HG02798 (cell line): ENCODE measurements around the gene METTL26.

ENCODE experiments used
- ATAC-seq: cut with Tn5 transposase; IDR thresholded peaks from one replicate; pipeline ENCODE4 v1.9.1; 2021; ENCODE audit warnings: mild to moderate bottlenecking; ENCODE audit not compliant: unreplicated experiment, poor library complexity

METTL26 gene

DNA sequence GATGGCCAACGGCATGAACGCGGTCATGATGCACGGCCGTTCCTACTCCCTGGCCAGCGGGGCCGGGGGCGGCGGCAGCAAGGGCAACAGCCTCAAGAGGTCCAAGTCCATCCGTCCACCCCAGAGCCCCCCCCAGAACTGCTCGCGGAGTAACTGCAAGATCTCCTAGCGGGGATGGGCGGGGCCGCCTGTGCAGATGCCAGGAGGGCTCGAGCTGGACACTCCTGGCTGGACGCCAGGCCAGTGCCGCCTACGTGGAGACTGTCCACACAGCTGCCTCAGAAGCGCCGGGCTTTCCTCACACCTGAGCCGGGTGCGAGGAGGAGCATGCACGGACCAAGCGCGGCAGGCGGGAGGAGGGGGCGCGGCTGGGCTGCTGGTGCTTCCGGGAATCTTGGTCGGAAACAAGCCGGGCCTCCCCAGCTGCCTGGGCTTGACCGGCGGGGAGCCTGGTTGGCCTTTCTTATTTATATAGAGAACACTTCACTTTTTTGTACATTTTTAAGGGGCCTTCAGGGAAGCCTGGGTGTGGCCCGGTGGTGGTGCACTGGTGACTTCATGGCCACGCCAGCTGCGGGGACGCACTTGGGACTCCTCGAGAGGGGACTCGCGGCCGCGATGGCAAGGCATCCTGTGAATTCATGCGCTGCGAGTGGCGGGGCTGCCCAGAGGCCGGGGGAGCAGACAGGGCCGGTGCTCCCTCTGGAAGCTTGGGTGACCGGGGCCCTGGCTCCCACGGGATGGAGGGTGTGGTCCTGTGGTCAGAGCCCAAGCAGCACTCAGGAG lies 8.5 kb downstream of the METTL26 start:
- ATAC-seq: no peak

DNA sequence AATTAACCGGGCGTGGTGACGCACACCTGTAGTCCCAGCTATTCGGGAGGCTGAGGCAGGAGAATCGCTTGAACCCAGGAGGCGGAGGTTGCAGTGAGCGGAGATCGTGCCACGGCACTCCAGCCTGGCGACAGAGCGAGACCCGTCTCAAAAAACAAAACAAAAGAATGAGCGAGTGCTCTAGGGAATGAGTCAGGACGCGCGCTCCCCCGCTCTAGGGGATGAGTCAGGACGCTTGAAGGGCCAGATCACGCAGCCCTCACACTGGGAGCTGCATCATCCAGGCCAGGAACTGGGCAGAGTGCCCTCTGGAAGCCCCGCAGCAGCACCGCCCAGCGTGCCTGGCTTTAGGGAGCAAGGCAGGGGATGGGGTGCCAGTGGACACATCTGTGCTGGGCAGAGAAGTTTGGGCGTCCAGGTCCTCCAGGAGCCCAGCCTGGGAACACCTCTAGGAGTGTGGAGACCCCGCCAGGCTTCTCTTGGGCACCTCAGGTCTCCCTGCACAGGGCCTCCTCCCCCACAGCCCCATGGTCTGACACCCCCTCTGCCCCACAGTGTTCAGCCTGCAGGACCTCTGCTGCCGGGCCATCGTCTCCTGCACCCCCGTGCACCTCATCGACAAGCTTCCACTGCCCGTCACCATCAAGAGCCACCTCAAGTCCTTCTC lies 9.2 kb downstream of the METTL26 start:
- ATAC-seq: no peak

DNA sequence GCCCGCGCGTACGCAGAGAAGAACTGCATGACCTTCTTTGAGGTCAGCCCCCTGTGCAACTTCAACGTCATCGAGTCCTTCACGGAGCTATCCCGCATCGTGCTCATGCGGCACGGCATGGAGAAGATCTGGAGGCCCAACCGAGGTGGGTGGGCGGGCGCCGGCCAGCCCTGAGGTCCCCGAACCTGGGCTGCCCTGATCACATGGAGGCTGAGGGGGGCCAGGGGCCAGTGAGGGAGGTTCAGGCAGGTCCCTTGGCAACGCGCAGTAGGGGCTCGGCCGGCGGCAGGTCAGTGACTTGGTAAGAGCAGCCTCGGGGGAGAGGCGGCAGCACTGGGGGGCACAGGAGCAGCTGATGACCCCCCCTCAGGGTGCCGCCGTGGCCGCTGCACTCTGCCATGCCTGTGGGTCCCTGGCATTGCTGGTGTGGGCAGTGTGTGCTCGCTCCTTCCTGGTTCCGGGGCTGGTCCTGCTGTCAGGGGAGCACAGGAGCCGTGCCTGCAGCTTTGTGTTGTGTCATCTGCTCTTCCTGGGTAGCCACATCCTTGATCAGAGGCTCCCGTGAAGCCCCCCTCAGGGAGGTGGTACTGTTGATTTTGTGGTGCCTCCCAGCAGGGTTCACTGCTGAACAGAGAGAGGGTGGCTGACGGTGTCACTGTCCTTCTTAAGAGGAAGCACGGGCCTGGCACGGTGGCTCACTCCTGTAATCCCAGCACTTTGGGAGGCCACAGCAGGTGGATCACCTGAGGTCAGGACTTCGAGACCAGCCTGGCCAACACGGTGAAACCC lies 9.9 kb downstream of the METTL26 start:
- ATAC-seq: no peak

DNA sequence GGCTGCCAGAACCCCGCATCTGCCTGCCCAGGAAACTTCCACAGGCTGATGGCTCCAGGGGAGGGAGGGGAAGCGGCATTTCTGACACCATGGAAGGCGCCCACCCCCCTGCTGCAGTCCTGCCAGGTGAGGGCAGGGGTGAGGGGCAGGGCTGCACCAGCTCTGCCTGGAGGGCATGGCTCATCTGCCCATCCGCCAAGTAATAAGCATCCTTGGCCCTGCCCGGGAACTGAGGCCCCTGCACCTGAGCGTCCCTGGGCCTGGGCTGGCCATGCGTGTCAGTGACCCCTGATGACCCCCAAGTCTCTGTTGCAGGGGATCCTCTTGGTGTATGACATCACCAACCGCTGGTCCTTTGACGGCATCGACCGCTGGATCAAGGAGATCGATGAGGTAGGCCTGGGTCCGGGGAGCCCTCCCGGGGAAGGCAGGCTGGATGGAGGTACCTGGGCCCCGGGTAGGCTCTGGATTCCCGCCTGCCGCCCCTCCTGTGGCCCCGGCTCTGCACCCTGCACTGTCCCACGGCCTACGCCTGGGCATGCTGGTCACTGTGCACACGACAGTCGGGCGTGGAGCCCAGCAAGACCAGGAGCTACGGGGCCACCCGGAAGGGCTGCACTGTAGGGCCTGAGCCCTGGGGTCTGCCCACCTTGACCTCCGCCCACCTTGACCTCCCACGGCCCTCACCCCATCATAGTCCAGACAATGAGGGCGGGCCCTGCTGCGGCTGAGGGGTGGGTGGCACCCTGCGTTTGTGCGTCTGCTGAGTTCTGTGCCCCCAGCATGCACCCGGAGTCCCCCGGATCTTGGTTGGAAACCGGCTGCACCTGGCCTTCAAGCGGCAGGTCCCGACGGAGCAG lies 10.8 kb downstream of the METTL26 start:
- no peak for ATAC-seq

DNA sequence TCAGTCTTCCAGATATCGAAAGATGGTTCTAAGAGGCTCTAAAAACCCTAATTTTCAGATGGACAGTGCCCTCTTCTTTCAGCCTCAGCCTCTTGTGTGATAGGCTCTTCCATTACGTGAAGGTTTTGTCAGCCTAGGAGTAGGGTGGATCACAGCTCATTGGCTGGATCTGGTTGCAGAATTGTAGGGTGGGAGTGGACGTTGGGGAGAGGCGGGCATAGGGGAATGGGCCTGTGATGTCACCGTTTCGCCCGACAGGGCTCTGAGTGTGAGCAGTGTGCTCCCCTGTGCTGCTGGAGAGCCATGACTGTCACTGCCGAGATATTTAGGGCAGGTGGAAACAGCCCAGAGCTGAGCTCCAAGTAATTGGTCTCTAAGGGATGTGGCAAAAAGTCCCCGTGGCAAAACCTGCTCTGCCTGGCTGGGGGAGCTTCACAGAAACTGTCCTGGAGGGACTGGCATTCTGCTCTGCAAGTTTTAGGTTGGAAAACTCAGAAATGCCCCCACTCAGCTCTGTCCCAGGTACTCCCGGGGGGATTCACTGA lies 11.5 kb downstream of the METTL26 start:
- no peak for ATAC-seq

DNA sequence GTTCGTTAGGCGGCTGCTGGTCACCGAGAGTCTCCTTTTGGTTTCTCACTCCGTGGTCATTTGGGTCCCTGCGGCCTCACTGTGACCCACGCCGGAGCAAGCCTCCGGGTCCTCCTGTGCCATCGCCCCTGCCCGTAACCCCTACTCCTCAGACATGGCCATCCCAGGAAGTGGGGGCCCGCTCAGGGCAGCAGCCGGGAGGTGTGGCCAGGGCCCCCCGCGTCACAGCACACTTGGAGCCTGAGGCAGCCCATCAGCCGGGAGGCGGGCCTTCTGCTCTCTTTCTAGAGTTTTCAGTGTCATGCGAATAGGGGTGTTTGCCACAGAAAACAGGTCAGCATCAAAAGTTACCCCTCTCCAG lies 13.2 kb downstream of the METTL26 start:
- ATAC-seq: no peak

DNA sequence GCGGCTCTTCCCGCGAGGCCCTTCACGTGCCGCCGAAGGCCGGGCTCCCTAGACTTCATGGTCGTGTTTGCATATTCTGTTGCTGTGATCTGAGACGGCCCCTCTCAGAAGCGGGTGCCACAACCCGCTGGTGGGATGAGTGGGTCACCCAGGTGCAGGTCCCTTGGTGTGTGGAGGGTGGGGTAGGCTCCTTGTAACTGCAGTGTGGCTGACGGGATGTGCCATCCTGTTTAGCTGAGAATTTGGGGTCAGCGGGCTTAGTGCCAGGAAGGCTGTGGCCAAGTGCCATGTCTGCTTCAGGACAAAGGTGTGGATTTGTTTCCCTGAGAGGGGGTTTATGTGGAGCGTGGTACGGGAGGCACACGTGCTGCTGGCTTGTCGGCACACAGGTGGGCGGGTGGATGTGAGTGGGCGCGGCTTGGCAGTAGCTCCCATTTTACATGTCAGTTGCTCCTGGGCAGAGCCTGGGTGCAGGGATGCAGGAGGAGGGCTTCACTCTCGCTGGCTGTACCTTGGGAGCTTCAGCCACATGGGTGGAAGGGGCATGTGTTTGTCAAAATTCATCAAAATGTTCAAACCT lies 14.5 kb downstream of the METTL26 start:
- ATAC-seq: no peak

DNA sequence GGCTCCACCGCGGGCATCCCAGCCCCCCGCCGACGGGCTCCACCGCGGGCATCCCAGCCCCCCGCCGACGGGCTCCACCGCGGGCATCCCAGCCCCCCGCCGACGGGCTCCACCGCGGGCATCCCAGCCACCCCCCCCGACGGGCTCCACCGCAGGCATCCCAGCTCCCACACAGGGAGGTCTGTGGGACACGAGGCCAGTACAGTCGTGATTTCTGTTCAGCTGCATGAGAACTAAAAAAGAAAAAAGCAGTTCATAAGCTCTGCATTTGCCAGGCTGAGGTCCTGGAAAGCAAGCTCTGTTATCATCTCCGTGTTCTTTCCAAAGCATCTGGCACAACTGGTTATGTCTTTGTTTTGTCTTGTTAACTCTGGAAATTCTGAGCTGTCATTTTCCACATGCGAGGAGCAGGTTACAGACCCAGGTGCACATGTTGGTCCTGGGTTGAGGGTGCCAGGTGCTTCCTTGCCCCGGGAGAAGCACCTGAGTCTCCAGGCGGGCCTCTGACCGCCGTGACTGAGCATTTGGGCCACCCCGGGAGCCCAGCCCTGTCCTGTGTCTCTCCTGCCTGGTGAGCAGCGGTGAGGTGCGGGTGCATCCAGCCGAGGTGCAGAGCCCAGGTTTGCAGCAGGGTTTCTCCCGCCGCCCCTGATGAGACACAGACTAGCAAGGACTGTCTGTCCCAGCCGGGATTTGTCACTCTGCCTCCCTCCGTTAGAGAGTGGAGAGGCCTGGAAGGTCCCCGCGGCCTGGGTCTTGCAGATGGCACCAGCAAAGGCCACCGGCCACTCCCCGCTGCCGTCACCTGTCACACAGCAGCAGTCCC lies 15.2 kb downstream of the METTL26 start:
- no peak for ATAC-seq

DNA sequence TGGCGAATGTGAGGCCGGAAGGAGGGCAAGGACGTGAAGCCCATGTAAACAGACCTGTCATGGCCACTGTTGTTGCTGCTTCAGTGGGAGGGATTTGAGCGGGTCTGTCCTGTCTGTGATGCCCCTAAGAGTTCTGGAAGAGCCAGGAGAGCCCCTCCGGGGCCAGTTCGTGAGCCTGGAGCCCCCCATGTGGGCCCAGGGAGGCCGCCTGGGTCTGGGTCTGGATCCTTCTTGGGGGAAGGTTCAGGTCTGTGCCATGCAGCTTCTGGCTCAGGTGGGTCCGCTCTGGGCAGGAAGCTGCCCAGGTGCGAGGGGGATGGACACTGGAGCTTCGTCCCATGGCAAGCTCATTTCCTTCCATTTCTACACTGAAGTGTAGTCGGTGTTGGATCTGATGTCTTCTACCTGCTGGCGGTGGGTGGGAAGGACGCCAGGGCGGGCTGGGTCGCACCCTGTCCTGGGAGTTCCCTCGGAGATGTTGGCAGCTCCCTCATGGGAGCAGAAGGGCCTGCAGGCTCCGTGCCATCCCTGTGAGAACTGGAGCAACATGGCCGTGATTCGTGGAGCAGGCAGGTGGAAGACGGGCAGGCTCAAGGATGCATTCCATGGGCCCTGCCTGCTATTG lies 16.5 kb downstream of the METTL26 start:
- no peak for ATAC-seq

DNA sequence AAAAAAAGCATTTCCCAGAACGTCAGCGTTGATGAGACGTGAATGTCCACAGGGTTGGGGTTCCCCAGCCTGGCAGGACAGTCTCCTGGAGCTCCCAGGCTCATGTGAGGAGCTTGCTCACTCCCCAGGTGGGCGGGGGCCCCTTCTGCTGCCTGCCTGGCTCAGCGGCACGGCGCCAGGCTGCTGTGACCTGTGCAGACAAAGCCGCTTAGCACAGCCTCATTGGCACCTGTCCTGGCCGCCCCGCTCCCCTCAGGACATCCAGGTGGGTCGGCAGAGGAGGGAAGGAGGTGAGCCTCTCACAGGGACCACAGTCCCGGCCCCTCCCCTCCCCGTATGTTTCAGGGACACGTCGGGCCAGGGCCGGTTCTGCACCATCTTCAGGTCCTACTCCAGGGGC lies 18.2 kb downstream of the METTL26 start:
- ATAC-seq: no peak

DNA sequence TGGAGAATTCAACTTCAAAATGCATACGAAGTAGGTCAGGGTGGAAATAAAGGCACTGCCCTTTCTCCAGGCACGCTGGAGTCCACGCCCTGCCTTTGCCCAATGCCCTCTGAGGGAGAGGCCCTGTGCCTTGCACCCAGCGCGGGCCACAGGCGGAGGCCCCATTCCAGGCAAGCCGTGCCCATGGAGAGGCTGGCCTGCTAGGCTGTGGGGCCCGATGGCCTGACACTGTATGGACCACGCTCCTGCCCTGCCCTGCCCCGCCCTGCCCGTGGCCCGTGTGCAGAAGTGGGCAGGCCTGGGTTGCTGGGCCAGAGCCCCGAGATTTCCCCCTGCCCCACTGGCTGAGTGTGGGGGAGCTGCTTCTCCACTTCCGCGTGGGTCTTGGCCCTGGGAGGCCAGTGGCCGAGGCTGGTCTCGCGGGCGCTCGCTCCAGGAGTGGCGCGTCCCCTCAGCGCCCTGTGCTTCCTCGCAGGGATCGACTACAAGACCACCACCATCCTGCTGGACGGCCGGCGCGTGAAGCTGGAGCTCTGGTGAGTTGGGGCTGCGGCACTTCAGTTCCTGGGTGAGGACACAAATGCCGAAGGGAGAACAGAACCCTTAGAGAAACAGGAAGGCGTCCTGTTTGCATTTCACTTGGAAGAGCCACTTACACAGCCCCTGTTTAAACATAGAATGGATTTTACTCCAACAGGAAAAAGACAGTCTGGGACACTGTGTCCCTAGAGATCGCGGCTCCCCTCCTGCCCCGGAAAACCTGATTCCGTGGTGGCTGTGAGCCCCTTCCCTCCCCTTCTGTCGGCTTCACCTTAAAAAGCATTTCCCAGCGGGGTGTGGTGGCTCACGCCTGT lies 19.1 kb downstream of the METTL26 start:
- no peak for ATAC-seq

DNA sequence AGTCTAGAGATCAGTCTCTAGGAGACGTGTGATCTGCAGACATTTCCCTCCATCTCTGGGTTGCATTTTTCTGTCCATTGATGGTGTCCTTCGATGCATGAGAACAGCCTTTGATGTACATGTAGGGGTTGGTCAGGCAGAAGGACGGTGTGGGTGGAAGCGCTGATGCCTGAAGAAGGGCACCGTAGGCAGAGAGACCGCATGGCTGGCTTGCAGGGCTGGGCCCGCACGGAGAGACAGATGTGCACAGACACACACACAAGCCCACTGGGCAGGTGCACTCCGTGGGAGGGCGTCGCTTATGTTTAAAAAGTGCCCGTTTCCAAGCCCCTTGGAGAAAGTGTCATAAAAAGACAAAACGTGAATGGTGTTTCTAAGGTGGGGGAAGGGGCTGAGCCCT lies 21.0 kb downstream of the METTL26 start:
- ATAC-seq: no peak

DNA sequence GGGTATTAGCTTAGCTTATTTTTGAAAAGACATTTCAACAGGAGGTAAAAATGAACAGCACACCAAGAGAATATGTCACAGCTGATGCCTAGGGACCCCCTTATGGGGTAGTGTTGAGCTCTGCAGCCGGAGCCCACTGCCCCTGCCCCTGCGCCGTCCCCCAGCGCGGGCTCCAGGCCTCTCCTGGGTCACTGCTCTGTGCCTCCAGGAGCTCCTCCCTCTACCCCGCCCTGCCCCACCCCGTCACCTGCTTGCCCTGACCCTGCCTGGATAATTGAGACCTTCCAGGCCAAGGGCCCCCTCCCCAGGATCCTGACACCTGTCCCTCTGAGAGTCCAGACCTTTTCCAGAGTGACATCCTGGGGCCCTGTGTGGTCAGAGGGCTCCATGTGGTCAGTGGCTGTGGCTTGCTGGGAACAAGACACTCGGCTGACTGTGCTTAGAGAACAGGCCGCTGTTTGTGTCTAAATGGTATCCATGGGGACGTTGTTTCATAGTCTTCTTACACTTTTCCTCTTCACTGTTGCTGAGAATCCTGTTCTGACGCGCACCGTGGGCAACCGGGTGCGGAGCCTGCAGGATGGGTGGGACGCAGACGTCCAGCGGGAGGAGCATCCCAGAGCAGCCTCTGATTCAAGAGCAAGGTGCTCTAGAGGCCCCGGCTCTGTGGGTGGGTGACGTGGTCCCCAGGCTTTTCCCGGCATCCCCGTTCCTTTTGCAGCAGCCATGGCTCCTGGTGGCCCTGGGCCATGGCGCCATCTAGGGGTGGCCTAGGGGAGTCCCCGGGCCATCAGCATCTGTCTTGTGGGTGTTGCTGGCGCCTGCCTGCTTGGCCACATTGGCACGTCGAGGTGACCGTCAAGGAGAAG lies 25.4 kb downstream of the METTL26 start:
- no peak for ATAC-seq

DNA sequence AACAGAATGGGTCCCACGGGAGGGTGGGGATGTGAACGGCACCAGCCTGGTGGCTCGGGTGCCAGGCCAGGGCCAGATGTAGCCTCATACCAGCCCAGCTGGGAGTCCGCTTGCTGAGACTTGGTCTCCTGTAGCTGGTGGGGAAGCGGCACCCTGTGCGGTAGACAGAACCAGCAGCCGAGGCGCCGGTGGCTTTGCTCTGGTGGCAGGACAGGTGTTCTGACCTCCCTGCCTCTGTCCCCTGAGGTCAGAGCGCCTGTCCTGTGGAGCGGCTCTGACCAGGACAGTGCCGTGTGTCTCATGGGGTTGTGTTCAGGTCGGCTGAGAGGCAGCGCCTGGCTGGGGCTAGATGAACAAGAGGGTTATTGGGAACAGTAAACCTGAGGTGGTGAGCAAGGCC lies 26.1 kb downstream of the METTL26 start:
- ATAC-seq: no peak

DNA sequence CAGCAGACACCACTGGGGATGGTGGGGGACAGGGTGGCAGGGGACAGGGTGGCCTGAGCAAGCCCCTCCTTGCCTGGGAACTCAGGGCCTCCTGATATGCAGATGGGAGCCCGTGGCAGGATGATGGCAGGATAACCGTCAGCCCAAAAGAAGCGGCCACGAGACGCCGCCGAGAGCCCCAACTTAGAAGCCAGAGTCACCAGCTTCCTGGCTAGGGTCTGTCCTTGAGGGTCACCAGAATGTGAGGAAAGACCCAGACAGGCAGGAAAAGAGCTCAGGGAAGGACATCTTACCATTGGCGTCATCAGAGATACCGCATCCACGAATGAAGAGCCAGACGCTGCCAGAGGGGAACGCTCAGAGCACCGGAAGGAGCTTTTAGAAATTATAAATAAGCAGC lies 26.8 kb downstream of the METTL26 start:
- no peak for ATAC-seq

DNA sequence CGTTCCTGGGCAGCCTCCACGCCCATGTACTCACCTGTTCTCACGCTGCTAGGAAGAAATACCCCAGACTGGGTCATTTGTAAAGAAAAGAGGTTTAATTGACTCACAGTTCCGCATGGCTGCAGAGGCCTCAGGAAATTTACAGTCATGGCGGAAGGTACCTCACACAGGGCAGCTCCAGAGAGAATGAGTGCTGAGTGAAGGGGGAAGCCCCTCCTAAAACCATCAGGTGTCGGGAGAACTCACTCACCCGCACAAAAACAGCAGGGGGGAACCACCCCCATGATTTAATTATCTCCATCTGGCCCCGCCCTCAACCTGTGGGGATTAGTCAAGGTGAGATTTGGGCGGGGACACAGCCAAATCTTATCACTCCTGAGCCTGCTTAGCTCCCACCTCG lies 28.1 kb downstream of the METTL26 start:
- ATAC-seq: no peak
